ENCODE data around the gene CASP8. TPM values are rescaled to one million over a fixed set of nuclear protein-coding genes. Genes with fewer than 3 reads are reported as not detected.

Gene CASP8
- total and polyA plus RNA-seq, 2 of the 8 experiments (the other 6 are each of a cell fraction or from before 2014, with no cell fraction given) = 2.3 to 3.6 TPM

DNA sequence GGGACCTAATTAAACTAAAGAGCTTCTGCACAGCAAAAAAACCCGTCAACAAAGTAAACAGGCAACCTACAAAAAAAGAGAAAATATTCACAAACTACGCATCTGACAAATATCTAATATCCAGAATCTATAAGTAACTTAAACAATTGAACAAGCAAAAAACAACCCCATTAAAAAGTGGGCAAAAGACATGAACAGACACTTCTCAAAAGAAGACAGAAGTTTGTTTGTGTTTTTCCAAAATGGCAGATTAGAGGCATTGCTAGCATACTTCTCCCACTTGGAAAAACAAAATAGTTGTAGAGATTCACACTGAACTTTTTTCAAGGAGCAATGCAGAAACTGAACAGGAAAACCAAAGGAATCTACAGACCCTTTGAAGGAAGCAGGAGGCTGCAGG lies 59.2 kb downstream of the CASP8 start:
- Histone ChIP-seq H3K4me3 (ENCODE audit: extremely low read depth in 1 of 4, insufficient read depth in 2 of 4, low read depth in 3 of 4, low read length in 4 of 4) (no peak overlapping the region), H2BK20ac (ENCODE audit: low read length) (no peak overlapping the region), H2AFZ (ENCODE audit: low read length) (no peak overlapping the region), H2BK15ac (ENCODE audit: low read length) (no peak overlapping the region), H3K9me3 (ENCODE audit: insufficient read depth in 2 of 2, low read depth in 1 of 2, low read length in 1 of 2) (no peaks in the 10 kb centered on the region), H3K79me2 (ENCODE audit: control insufficient read depth in 1 of 2, insufficient read depth in 2 of 2, low read length in 2 of 2) (no peaks in the 10 kb centered on the region), H4K20me1 (replicated peaks in 1 of 2; ENCODE audit: control insufficient read depth in 1 of 2, insufficient read depth in 2 of 2, low read length in 2 of 2) (no peaks in the 10 kb centered on the region), H3K14ac (ENCODE audit: insufficient read length) (no peak overlapping the region), H4K8ac (ENCODE audit: extremely low read depth, insufficient read depth, low read length) (no peak overlapping the region), H2AK5ac (ENCODE audit: low read depth, low read length) (no peak overlapping the region), H3K27me3 (replicated peaks in 1 of 4; ENCODE audit: control insufficient read depth in 3 of 4, extremely low read depth in 1 of 4, insufficient read depth in 3 of 4, low read length in 3 of 4) (no peaks in the 10 kb centered on the region), H3K18ac (ENCODE audit: extremely low read depth, low read length) (no peak overlapping the region), H2BK5ac (ENCODE audit: low read depth, low read length) (no peak overlapping the region), H4K5ac (ENCODE audit: insufficient read length, low read depth, low read length) (no peak overlapping the region), H3K23ac (ENCODE audit: insufficient read length) (no peak overlapping the region), H3K27ac (ENCODE audit: low read depth, low read length) (no peak overlapping the region), H3K4me2 (ENCODE audit: insufficient read depth in 1 of 2, low read depth in 2 of 2, low read length in 2 of 2) (no peak overlapping the region), H3K36me3 (ENCODE audit: control insufficient read depth in 2 of 4, insufficient read depth in 4 of 4, low read length in 3 of 4) (no peaks in the 10 kb centered on the region), H3K9ac (replicated peaks in 1 of 4; ENCODE audit: extremely low read depth in 1 of 4, low read depth in 3 of 4, low read length in 3 of 4) (no peak overlapping the region), H3K4me1 (replicated peaks in 1 of 4; ENCODE audit: control insufficient read depth in 3 of 4, insufficient read depth in 4 of 4, low read length in 3 of 4) (no peaks in the 10 kb centered on the region), H3K79me1 (ENCODE audit: low read depth, low read length) (no peaks in the 10 kb centered on the region), H3K56ac (replicated peaks; ENCODE audit: insufficient read length, low read depth, low read length) (no peak overlapping the region), H2BK120ac (replicated peaks; ENCODE audit: low read depth, low read length) (no peak overlapping the region), H3K4ac (replicated peaks; ENCODE audit: insufficient read length, low read depth, low read length) (no peak overlapping the region), H4K91ac (replicated peaks; ENCODE audit: insufficient read length, low read length) (no peak overlapping the region), H3K23me2 (ENCODE audit: low read depth, low read length) (no peaks in the 10 kb centered on the region), H2BK12ac (ENCODE audit: low read depth, low read length) (no peak overlapping the region)
- DNase-seq (ENCODE audit: low read depth in 1 of 2, low spot score in 2 of 2) (no peak), FAIRE-seq (no peak)
- WGBS, 2 experiments (ENCODE audit: extremely low coverage in 1 of 2, insufficient coverage in 1 of 2, insufficient read length in 1 of 2, insufficient replicate concordance in 2 of 2, low coverage in 1 of 2, low lambda C conversion rate in 2 of 2, missing lambda C conversion rate in 1 of 2) = 46% methylated on average over 2 of the region's 2 CpGs; no CpG with 5 or more reads in 1 of the 2 experiments
- POLR2A ChIA-PET (ENCODE audit: partially characterized antibody) = no interaction called here
- CTCF ChIA-PET (ENCODE audit: partially characterized antibody) = no interaction called here
- no peak for TF ChIP-seq KDM1A (IDR thresholded peaks at IDR 0.05; ENCODE audit: borderline replicate concordance, low read length)
- no peak for TF ChIP-seq TAF7 (optimal IDR thresholded peaks at IDR 0.05; ENCODE audit: borderline replicate concordance, low read depth, low read length)
- TF ChIP-seq TBP (IDR thresholded peaks at IDR 0.05; ENCODE audit: low read depth, low read length) = no peak
- no peak for TF ChIP-seq CEBPB (IDR thresholded peaks at IDR 0.05; ENCODE audit: low read depth, low read length)
- TF ChIP-seq, protein P1, sequence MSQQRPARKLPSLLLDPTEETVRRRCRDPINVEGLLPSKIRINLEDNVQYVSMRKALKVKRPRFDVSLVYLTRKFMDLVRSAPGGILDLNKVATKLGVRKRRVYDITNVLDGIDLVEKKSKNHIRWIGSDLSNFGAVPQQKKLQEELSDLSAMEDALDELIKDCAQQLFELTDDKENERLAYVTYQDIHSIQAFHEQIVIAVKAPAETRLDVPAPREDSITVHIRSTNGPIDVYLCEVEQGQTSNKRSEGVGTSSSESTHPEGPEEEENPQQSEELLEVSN (IDR thresholded peaks at IDR 0.05) = no peak
- no peak for TF ChIP-seq SUZ12 (IDR thresholded peaks at IDR 0.05; ENCODE audit: low read length)
- TF ChIP-seq KDM5A (IDR thresholded peaks at IDR 0.05; ENCODE audit: low read length) = no peak
